Measurements from ENCODE around the gene CST1.
"Not testable (repeated sequence)": the region's sequence is repeated elsewhere in the genome, so short reads cannot be mapped to it uniquely, and the experiment has no call there.

The CST1 gene

DNA sequence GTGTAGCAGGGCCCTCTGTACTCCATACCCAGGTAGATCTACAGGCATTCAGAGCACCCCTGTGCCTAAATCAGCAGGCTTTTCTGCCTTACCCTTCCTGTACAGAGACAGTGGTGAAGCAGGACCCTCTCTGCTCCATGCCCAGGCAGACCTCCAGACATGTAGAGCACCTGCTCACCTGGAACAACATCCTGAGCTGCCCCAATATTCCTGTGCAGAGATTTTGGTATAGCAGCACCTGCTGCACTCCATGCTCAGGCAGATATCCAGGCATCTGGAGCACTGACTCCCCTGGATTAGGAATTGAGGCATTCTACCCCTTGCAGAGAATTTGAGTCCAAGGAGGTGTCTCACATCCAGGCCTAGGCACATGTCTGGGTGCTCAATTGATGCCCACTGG is 12.6 kb upstream of the CST1 start:
- DNase-seq, result no peak
- in situ Hi-C loops (cut with HindIII; ENCODE audit: low pct_ligation_motif_present, low pct_unique_long_range_greater_than_20kb, low sequenced_read_pairs), result no loop called here

DNA sequence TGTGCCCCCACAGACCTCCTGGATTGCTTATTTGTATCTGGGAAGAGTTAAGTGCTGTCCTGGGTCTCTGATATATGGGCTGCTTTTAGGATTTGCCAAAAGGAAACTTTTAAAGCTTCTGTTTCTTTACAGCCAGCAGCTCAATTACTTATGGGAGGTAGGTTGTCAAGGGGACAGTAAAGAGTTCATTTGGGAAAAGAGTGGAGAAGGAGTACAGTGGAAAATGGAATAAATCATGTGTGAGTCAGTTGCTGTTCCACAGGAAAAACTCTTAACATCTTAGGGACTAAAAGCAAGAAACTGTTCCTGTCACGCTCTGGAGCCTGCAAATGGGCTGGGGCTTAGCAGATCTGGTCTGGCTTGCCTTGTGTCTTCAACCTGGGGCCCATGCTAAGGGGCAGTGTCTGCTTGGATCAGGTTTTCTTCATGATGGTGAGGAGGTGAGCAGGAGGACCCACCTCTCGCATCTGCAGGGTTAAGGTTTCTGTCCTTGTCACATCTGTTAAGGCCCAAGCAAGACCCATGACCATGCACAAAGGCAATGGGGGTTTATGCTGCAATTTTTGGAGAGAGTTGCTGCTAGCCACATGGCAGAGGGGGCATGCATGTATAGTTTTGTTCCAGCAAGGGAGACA is 8.7 kb upstream of the CST1 start:
- in situ Hi-C loops (cut with HindIII; ENCODE audit: low pct_ligation_motif_present, low pct_unique_long_range_greater_than_20kb, low sequenced_read_pairs), result no loop called here
- DNase-seq, result no peak

GRCh38 chr20:23756792-23757191 is 6.1 kb upstream of the CST1 start:
- in situ Hi-C loops (cut with HindIII; ENCODE audit: low pct_ligation_motif_present, low pct_unique_long_range_greater_than_20kb, low sequenced_read_pairs); DNase-seq: not testable (repeated sequence)

GRCh38 chr20:23755131-23755611 is 4.4 kb upstream of the CST1 start:
- DNase-seq; in situ Hi-C loops (cut with HindIII; ENCODE audit: low pct_ligation_motif_present, low pct_unique_long_range_greater_than_20kb, low sequenced_read_pairs): not testable (repeated sequence)

- in situ Hi-C loops (cut with HindIII; ENCODE audit: low pct_ligation_motif_present, low pct_unique_long_range_greater_than_20kb, low sequenced_read_pairs), result no loop called here
Observed at GRCh38 chr20:23754731-23755130, 4.0 kb upstream of the CST1 start.

GRCh38 chr20:23753589-23753988 is 2.9 kb upstream of the CST1 start:
- no peak for DNase-seq
- in situ Hi-C loops (cut with HindIII; ENCODE audit: low pct_ligation_motif_present, low pct_unique_long_range_greater_than_20kb, low sequenced_read_pairs), result no loop called here

More at GRCh38 chr20:23754731-23755130, 4.0 kb upstream of the CST1 start:
- DNase-seq, result no peak

DNA sequence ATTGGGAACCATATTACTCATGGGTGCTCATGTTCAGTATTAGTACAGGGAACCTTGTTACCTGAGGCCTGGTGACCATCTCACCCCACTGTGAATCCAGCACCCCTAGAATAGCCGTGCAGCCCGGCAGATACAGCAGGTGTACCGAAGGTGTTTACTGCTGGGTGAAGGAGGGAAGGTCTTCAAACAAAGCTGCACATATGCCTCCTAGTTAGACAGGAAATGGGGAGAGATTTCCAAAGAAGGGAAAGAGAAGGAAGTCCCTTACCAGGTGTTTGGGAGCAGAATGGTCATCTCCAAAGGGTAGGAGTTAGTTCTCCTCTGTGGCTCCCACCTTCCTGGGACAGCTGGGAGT is 2.4 kb upstream of the CST1 start:
- no peak for DNase-seq
- in situ Hi-C loops (cut with HindIII; ENCODE audit: low pct_ligation_motif_present, low pct_unique_long_range_greater_than_20kb, low sequenced_read_pairs), result no loop called here

GRCh38 chr20:23752481-23753193 is 1.9 kb upstream of the CST1 start:
- DNase-seq, result no peak
- in situ Hi-C loops (cut with HindIII; ENCODE audit: low pct_ligation_motif_present, low pct_unique_long_range_greater_than_20kb, low sequenced_read_pairs), result no loop called here

DNA sequence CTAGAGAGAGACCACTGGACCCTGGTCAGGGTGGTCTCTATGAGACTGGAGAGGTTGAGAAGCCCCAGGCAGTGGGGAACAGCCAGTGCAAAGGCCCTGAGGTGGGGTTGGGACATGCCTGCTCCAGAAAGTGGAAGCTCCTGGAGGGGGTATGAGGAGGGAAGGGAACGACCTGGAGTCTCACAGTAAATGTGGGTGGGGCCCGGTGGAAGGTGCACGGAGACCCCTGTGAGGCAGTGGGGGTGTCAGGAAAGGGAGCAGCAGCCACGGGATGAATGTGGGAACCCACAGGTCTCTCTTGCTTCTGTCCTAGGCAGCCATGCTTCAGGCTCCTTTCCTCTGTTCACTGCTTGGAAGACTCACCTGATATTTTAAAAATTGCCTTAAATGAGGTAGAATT is 1.3 kb upstream of the CST1 start:
- in situ Hi-C loops (cut with HindIII; ENCODE audit: low pct_ligation_motif_present, low pct_unique_long_range_greater_than_20kb, low sequenced_read_pairs), result no loop called here
- no peak for DNase-seq

GRCh38 chr20:23749746-23750145 is 989 bp downstream of the CST1 start:
- no peak for DNase-seq
- in situ Hi-C loops (cut with HindIII; ENCODE audit: low pct_ligation_motif_present, low pct_unique_long_range_greater_than_20kb, low sequenced_read_pairs), result no loop called here

- DNase-seq; in situ Hi-C loops (cut with HindIII; ENCODE audit: low pct_ligation_motif_present, low pct_unique_long_range_greater_than_20kb, low sequenced_read_pairs): not testable (repeated sequence)
Observed at GRCh38 chr20:23748975-23749374, 1.8 kb downstream of the CST1 start.

DNA sequence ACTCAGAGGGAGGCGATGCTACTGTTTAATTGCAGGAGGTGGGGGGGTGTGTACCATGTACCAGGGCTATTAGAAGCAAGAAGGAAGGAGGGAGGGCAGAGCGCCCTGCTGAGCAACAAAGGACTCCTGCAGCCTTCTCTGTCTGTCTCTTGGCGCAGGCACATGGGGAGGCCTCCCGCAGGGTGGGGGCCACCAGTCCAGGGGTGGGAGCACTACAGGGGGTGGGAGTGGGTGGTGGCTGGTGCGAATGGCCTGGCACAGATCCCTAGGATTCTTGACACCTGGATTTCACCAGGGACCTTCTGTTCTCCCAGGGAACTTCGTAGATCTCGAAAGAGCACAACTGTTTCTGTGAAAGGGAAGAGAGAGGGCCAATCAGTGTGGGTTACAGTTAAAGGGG is 3.2 kb downstream of the CST1 start:
- in situ Hi-C loops (cut with HindIII; ENCODE audit: low pct_ligation_motif_present, low pct_unique_long_range_greater_than_20kb, low sequenced_read_pairs), result not testable (repeated sequence)

GRCh38 chr20:23747092-23747491 is 3.6 kb downstream of the CST1 start:
- in situ Hi-C loops (cut with HindIII; ENCODE audit: low pct_ligation_motif_present, low pct_unique_long_range_greater_than_20kb, low sequenced_read_pairs); DNase-seq: not testable (repeated sequence)

More for the DNA sequence above, 3.2 kb downstream of the CST1 start:
- not testable (repeated sequence) for DNase-seq

DNA sequence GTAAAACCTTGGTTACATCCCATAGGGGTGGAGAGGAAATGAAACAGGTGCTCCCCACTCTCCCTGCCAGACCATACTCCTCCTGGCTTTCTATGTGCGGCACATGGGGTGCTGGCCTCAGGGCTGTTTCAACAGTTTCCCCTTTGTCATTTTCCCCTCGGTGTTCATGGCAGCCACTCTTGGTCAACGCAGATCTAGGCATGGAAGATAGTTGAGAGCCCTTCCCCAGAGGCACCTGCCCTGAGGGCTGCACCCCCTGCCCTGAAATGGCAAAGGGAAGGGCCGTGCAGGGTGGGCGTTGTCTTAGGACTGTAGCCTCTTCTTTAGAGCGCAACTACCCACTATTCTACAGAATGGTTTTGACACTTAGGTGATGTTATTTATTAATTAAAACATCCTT is 4.4 kb downstream of the CST1 start:
- DNase-seq, result no peak
- in situ Hi-C loops (cut with HindIII; ENCODE audit: low pct_ligation_motif_present, low pct_unique_long_range_greater_than_20kb, low sequenced_read_pairs), result no loop called here

DNA sequence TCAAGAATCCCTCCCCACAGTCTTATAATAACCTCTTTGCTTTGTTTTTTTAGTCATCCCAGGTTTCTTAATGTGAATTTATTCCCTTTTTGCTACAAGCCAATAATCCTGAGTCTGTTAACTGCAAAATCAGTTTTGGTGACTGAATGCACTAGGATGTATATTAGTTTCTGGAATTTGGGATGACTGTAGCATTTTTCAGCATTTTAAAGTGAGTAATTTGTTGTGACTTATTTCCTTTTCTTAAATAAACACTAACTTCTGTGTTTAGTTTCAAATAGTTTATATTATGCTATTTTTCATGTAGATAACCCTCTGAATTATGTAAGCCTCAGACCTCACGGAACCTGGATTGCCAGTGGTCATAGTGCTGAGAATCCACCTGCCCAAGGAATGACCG is 5.5 kb downstream of the CST1 start:
- DNase-seq, result no peak
- in situ Hi-C loops (cut with HindIII; ENCODE audit: low pct_ligation_motif_present, low pct_unique_long_range_greater_than_20kb, low sequenced_read_pairs), result no loop called here

- DNase-seq, result no peak
- in situ Hi-C loops (cut with HindIII; ENCODE audit: low pct_ligation_motif_present, low pct_unique_long_range_greater_than_20kb, low sequenced_read_pairs), result no loop called here
Observed at GRCh38 chr20:23744817-23745216, 5.9 kb downstream of the CST1 start.

- DNase-seq; in situ Hi-C loops (cut with HindIII; ENCODE audit: low pct_ligation_motif_present, low pct_unique_long_range_greater_than_20kb, low sequenced_read_pairs): not testable (repeated sequence)
Observed at GRCh38 chr20:23735391-23735790, 15.3 kb downstream of the CST1 start.

GRCh38 chr20:23734949-23735348 is 15.8 kb downstream of the CST1 start:
- in situ Hi-C loops (cut with HindIII; ENCODE audit: low pct_ligation_motif_present, low pct_unique_long_range_greater_than_20kb, low sequenced_read_pairs); DNase-seq: not testable (repeated sequence)

DNA sequence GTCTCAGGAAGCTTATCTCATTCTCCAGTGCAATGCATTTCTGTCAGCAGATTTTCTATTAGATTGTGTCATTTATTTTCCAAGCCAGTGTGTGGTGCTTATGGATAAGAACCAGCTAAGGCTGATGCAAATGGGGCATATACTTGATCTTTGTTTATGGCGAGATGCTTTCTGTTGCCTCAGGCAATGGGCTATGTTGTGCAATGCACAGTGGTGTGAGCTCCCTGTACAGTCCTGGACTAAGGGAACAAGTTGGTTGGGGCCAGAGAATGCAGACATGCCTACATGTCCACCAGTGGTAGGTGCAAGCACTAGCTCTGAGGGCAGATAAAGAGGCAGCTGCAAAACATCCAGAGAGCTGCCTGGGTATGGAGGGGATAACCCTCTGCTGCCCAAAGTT is 16.3 kb downstream of the CST1 start:
- DNase-seq; in situ Hi-C loops (cut with HindIII; ENCODE audit: low pct_ligation_motif_present, low pct_unique_long_range_greater_than_20kb, low sequenced_read_pairs): not testable (repeated sequence)

DNA sequence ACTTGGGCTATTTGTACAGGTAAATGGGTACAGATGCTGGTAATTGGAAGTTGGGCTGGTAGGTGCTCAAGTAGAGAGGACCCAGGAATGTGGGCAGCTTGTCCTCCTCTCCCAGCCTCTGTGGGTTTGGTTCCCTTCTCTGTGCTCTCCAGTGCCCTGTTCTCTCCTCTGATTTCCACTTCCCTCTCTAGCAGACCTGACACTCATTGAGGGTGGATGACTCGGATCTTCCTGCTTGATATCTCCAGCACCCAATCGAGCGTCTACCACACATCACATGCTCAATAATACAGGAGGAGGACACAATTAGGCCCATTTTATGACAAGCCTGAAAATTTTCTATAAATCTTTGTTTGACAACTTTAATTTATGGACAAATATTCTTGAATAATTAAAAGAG is 23.7 kb downstream of the CST1 start:
- no peak for DNase-seq
- in situ Hi-C loops (cut with HindIII; ENCODE audit: low pct_ligation_motif_present, low pct_unique_long_range_greater_than_20kb, low sequenced_read_pairs), result no loop called here
